K562 treated with DMSO at 1 percent for 4 hours (cell line): ENCODE data around the gene ATAD1. TPM values are rescaled to one million over a fixed set of nuclear protein-coding genes. Genes with fewer than 3 reads are reported as not detected.

Source experiments
- total RNA-seq: library from RNA; unstranded; fragments of 300-600 nt; gene quantifications from 2 replicates; pipeline ENCODE4 v1.2.3, GENCODE V29; 2022; ENCODE audit not compliant: insufficient read depth

ATAD1 gene
- 10.3 and 11.1 TPM in 2 replicates for total RNA-seq

GRCh38 chr10:87817609-87818504 lies at the start of gene ATAD1:
Gene ATAD1, minus strand, starts transcription at chr10:87818226. Its CDS starts 3,627 bp downstream, at chr10:87814599.

GRCh38 chr10:87863053-87863943 lies 45.3 kb upstream of the ATAD1 start, which contains the start of the genes KLLN and PTEN:
Gene KLLN, minus strand, starts transcription at chr10:87863533. Its CDS starts 1,046 bp downstream, at chr10:87862487.
Gene PTEN, plus strand, starts transcription at chr10:87863625. Its CDS starts 845 bp downstream, at chr10:87864470.

Other genes with a start within 250 kb of the ATAD1 start
- gene PAPSS2, start 158.3 kb downstream of the ATAD1 start, total RNA-seq = 0.24 TPM in 1 of 2 replicates, not detected in the other
- gene KLLN, start 45.3 kb upstream of the ATAD1 start, total RNA-seq = not detected in 2 replicates
- gene PTEN, start 45.4 kb upstream of the ATAD1 start, total RNA-seq = 8.0 and 9.7 TPM in 2 replicates